HepG2 (cell line): ENCODE results near the gene PDK2. TPM values are rescaled to one million over a fixed set of nuclear protein-coding genes. Genes with fewer than 3 reads are reported as not detected.

Source experiments
- CTCF ChIP-seq: sonication (generic); formaldehyde crosslinking; IDR thresholded peaks from 2 replicates; pipeline ENCODE4 v1.5.0; 2020; ENCODE audit warnings: mild to moderate bottlenecking, missing genetic modification reagents, moderate library complexity
- ETV5 ChIP-seq: IDR thresholded peaks from 2 replicates; pipeline ENCODE4 v1.6.1; 2018; ENCODE audit warnings: missing biosample characterization, missing genetic modification reagents, inconsistent platforms, borderline replicate concordance
- KLF12 ChIP-seq: sonication (generic); formaldehyde crosslinking; IDR thresholded peaks from 2 replicates; pipeline ENCODE4 v1.4.0; 2020; ENCODE audit warnings: missing genetic modification reagents, borderline replicate concordance
- MEF2D ChIP-seq: sonication (generic); formaldehyde crosslinking; IDR thresholded peaks from 2 replicates; pipeline ENCODE4 v1.5.1; 2020; ENCODE audit warnings: mild to moderate bottlenecking, missing genetic modification reagents
- MEIS2 ChIP-seq: sonication (generic); formaldehyde crosslinking; IDR thresholded peaks from 2 replicates; pipeline ENCODE4 v1.9.0; 2021; ENCODE audit warnings: mild to moderate bottlenecking, missing genetic modification reagents
- SMAD3 ChIP-seq: sonication (generic); formaldehyde crosslinking; IDR thresholded peaks from 2 replicates; pipeline ENCODE4 v1.4.0; 2020; ENCODE audit warnings: missing genetic modification reagents
- SMAD9 ChIP-seq: sonication (generic); formaldehyde crosslinking; IDR thresholded peaks from 2 replicates; pipeline ENCODE4 v1.5.1; 2020; ENCODE audit warnings: mild to moderate bottlenecking, missing genetic modification reagents
- SNAPC5 ChIP-seq: sonication (generic); formaldehyde crosslinking; IDR thresholded peaks from 2 replicates; pipeline ENCODE4 v1.8.1; 2023; ENCODE audit warnings: mild to moderate bottlenecking, missing genetic modification reagents, borderline replicate concordance
- XRCC5 ChIP-seq: fragments of 200-400 bp; formaldehyde crosslinking; optimal IDR thresholded peaks from 2 replicates; pipeline ENCODE3; 2017; ENCODE audit warnings: mild to moderate bottlenecking, low read length
- ZNF10 ChIP-seq: sonication (generic); formaldehyde crosslinking; IDR thresholded peaks from 2 replicates; pipeline ENCODE4 v1.4.0; 2020; ENCODE audit warnings: mild to moderate bottlenecking, low read depth, missing genetic modification reagents, borderline replicate concordance
- ZNF256 ChIP-seq: sonication (generic); formaldehyde crosslinking; conservative IDR thresholded peaks from 2 replicates; pipeline ENCODE4 v1.4.0; 2020; ENCODE audit warnings: missing genetic modification reagents
- polyA plus RNA-seq, 8 experiments: library from polyadenylated mRNA; depleted of rRNA in 3 of 8; stranded (reverse) in 7 of 8; unstranded in 1 of 8; fragments of >200 nt; fragmentation: Illumina TruSeq in 4 of 8; extraction: Trizol in 4 of 8; gene quantifications; 2 replicates each; pipeline versions ENCODE4 v1.2.1 to v1.2.3, GENCODE V29; 2011 to 2016; ENCODE audit warnings: low read depth in 4 of 8, missing spikeins in 1 of 8, mixed read lengths in 1 of 8; ENCODE audit not compliant: insufficient read depth in 1 of 8
- total RNA-seq, 5 experiments: library from RNA; depleted of rRNA; stranded (reverse); fragments of >200 nt; fragmentation: Illumina TruSeq; extraction: Trizol; gene quantifications; 2 replicates each; pipeline ENCODE4 v1.2.3, GENCODE V29; 2016; ENCODE audit warnings: low read depth in 1 of 5
- TF ChIP-seq, protein P1 (sequence below): sonication (generic); formaldehyde crosslinking; IDR thresholded peaks from 2 replicates; pipeline ENCODE4 v1.4.0; 2020; ENCODE audit warnings: mild to moderate bottlenecking, missing genetic modification reagents
- TF ChIP-seq, protein P2 (sequence below): sonication (generic); formaldehyde crosslinking; IDR thresholded peaks from 2 replicates; pipeline ENCODE4 v1.4.0; 2020; ENCODE audit warnings: missing genetic modification reagents
- TF ChIP-seq, protein P3 (sequence below): sonication (generic); formaldehyde crosslinking; IDR thresholded peaks from 2 replicates; pipeline ENCODE4 v1.4.0; 2020; ENCODE audit warnings: low read depth, mild to moderate bottlenecking, missing genetic modification reagents
- TF ChIP-seq, protein P4 (sequence below): sonication (generic); formaldehyde crosslinking; IDR thresholded peaks from 2 replicates; pipeline ENCODE4 v1.5.0; 2020; ENCODE audit warnings: mild to moderate bottlenecking, missing genetic modification reagents, borderline replicate concordance

The PDK2 gene
- total and polyA plus RNA-seq, 2 of the 13 experiments (the other 11 are each of a cell fraction or from before 2014, with no cell fraction given) = 18.5 to 59.7 TPM

DNA sequence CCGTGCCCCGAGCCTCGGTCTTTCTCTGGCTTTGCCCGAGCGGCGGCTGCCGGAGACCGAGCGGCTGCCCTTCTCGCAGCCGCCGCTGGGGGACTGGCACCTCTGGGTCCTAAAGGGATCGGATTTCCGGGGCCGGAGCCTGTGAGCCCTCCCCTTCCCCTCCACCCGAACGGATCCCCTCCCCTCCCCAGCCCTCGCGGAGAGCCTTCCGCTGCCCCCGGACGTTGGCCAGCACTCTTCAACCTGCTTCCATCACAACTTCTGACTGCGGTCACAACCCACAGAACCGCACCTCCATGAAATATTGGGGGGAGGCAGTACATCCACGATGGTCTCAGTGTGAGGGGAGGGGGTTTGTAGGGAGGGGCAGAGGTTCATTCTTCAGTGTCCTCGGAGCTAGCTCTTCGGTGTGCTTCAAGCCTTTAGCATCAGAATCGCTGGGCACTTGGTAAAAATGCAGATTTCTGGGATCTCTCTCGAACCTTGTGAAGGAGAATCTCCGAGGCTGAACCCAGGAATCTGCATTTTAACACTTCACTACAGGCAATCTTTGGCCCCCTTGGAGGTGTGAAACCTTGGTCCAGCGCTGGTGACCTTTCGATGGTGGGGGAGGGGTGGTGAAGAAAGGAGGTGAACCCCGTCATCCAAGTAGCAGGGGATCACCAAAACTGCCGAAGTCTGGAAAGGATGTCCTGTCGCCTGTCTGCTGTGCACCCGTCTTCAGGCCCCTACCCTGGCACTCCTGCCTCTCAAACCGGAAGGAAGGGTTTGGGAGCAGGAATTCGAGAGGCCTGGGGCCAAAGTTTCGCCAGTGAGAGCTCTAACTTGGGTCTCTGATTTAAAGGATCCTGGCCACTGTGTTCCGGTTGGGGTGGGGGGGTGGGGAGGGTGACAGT is 56.1 kb downstream of the PDK2 start (continued):
- TF ChIP-seq CTCF = peak; percentile 60
- TF ChIP-seq XRCC5 = peak; percentile 77
- TF ChIP-seq, protein P1, sequence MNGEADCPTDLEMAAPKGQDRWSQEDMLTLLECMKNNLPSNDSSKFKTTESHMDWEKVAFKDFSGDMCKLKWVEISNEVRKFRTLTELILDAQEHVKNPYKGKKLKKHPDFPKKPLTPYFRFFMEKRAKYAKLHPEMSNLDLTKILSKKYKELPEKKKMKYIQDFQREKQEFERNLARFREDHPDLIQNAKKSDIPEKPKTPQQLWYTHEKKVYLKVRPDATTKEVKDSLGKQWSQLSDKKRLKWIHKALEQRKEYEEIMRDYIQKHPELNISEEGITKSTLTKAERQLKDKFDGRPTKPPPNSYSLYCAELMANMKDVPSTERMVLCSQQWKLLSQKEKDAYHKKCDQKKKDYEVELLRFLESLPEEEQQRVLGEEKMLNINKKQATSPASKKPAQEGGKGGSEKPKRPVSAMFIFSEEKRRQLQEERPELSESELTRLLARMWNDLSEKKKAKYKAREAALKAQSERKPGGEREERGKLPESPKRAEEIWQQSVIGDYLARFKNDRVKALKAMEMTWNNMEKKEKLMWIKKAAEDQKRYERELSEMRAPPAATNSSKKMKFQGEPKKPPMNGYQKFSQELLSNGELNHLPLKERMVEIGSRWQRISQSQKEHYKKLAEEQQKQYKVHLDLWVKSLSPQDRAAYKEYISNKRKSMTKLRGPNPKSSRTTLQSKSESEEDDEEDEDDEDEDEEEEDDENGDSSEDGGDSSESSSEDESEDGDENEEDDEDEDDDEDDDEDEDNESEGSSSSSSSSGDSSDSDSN (CRISPR knock-in tag) = peak; percentile 4; the same call in 1 of the 2 replicates
- TF ChIP-seq, protein P2, sequence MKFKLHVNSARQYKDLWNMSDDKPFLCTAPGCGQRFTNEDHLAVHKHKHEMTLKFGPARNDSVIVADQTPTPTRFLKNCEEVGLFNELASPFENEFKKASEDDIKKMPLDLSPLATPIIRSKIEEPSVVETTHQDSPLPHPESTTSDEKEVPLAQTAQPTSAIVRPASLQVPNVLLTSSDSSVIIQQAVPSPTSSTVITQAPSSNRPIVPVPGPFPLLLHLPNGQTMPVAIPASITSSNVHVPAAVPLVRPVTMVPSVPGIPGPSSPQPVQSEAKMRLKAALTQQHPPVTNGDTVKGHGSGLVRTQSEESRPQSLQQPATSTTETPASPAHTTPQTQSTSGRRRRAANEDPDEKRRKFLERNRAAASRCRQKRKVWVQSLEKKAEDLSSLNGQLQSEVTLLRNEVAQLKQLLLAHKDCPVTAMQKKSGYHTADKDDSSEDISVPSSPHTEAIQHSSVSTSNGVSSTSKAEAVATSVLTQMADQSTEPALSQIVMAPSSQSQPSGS (CRISPR knock-in tag) = no peak
- TF ChIP-seq ETV5 (CRISPR knock-in tag) = peak; percentile 81
- 0 out of 2 replicates have a peak, but pooled peaks have one; percentile 43 for TF ChIP-seq KLF12 (CRISPR knock-in tag)
- TF ChIP-seq, protein P3, sequence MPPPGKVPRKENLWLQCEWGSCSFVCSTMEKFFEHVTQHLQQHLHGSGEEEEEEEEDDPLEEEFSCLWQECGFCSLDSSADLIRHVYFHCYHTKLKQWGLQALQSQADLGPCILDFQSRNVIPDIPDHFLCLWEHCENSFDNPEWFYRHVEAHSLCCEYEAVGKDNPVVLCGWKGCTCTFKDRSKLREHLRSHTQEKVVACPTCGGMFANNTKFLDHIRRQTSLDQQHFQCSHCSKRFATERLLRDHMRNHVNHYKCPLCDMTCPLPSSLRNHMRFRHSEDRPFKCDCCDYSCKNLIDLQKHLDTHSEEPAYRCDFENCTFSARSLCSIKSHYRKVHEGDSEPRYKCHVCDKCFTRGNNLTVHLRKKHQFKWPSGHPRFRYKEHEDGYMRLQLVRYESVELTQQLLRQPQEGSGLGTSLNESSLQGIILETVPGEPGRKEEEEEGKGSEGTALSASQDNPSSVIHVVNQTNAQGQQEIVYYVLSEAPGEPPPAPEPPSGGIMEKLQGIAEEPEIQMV (CRISPR knock-in tag) = 0 out of 2 replicates have a peak, but pooled peaks have one; percentile 74
- TF ChIP-seq SNAPC5 (CRISPR knock-in tag) = no peak
- TF ChIP-seq SMAD9 (CRISPR knock-in tag) = no peak
- TF ChIP-seq ZNF256 = no peak
- TF ChIP-seq ZNF10 = no peak
- peak; percentile 55; the same call in 1 of the 2 replicates for TF ChIP-seq MEIS2
- TF ChIP-seq, protein P4, sequence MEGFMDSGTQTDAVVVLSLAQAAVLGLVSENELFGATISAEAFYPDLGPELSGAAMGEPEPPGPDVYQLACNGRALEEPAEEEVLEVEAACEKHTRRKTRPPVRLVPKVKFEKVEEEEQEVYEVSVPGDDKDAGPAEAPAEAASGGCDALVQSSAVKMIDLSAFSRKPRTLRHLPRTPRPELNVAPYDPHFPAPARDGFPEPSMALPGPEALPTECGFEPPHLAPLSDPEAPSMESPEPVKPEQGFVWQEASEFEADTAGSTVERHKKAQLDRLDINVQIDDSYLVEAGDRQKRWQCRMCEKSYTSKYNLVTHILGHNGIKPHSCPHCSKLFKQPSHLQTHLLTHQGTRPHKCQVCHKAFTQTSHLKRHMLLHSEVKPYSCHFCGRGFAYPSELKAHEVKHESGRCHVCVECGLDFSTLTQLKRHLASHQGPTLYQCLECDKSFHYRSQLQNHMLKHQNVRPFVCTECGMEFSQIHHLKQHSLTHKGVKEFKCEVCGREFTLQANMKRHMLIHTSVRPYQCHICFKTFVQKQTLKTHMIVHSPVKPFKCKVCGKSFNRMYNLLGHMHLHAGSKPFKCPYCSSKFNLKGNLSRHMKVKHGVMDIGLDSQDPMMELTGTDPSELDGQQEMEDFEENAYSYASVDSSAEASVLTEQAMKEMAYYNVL = peak; percentile 58; the same call in 1 of the 2 replicates
- TF ChIP-seq MEF2D (CRISPR knock-in tag) = no peak
- TF ChIP-seq SMAD3 = peak; percentile 61; the same call in 1 of the 2 replicates
- TF ChIP-seq, all 625 proteins: peak for 118
